NCI-H2196 treated with DMSO at 0.1 percent for 48 hours (cell line): Measurements from ENCODE around the gene THEM4.
"Not testable (repeated sequence)": the region's sequence is repeated elsewhere in the genome, so short reads cannot be mapped to it uniquely, and the experiment has no call there.

Experiments used
- DNase-seq: peaks from one replicate; lab custom pipeline; 2025; ENCODE audit not compliant: unreplicated experiment; lab: John Stamatoyannopoulos, UW

The THEM4 gene

DNA sequence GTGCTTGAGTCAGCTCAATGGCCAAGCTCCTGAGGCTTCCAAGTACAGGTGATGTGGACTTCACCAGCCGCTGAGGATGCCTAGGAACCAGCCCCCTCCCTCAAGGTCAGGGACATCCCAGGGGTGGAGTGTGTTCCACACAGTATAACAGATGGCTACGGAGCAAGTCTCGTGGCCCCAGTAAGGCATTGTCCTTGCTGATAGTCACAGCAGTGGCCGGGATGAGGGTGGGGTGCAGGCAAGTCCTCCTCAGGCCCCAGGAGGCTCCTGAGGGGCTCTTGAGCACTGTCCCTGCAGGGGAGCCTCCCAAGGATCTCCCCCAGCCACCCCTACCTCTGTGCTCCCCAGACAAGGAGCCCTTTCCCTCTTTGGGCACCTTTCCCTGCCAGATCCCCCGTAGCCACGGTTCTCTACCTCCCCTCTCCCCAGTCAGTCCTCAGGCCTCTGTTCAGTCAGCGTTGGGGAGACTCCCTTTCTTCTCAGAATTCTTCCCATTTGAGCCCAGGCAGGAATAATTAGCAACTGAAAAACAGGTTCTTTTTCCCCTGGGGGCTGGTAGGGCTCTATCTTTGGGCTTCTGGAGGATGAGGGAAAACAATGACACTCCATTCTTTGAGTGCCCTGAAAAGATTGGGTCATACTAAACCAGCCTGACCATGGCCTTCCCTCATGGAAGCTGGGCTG lies 48.7 kb downstream of the THEM4 start:
- no peak for DNase-seq

DNA sequence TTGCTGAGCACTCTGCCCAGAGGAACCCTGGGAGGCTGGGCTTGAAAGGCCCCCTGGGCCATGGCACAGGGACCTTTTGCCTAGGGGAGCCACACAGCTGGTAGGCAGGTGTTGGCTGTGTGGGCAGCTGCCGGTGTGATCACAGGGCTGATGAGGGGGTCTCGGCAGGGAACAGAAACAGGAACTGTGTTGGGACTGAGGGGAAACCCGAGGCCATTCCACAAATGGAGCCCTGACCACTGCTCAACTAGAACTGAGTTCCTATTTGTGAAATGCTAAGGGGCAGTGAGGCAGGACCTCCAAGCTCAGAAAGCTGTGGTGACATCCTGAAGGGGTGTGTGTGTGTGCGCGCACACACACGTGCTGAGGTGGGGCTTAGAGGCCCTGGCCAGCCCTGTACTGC lies 49.4 kb downstream of the THEM4 start:
- DNase-seq = no peak

DNA sequence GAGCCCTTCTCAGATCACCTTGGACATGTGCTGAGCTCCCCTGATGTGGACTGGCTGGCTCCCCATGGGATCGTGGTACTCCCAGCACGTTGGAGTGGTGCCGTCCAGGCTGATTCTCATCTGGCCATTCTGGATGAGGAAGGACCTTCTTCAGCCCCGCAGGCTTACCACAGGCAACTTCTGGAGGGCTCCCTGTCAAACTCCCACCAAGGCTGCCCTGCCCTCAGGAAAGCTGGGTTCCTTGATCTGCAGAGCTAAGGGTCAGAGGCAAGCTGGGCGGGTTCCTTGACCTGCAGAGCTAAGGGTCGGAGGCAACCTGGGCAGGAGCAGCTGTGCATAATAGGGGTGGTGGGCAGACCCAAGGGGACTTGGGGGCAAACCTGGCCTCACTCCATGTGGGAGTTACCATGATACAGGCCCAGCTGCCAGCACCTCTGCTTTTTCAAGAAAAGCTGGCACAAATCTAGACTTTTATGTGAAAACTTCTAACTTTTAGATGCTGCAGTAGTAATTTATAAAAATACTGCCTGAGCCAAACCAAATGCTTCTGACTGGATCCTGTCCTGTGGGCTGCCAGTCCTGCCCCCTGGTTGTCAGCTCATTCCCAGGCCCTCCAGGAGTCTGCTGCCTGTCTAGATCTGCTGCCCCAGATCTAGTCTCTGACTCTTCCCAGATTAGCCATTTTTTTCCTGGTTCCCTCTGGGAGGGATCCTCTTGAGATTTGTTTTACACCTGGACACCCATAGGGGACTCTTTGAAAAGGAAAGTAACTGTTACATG lies 50.2 kb downstream of the THEM4 start:
- no peak for DNase-seq

DNA sequence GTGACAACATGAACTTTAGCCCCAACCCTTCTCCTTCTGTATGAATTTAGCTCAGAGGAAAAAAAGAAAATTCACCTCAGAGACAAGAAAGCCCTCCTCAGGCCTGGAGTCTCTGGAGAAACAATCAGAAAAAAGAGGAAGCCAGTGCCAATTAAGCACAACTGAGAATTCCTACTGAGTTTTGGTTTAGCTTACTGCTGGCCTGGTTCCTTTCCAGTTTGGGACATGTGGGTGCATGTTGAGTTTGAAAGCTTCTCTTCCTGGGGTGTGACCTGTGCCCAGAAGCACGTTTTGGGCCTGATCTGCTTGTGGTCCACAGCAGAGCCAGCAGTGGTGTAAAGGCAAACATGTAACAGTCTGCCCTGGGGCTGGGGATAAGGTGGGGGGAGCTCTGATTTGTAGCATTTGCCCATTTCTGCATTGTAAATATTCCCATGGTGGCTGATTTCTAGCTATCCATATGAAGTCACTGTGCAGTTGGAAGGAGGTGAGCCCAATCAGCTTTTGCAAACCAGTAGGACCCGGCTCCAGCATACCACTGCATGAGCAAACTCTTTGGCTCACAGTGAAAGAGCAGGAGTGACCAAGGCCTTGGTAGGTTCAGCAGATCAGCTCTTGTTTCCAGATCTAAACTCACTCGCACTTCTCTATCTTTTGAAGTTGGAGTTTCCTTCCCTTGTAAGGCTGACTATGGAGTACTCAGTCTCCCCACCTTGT lies 51.1 kb downstream of the THEM4 start:
- no peak for DNase-seq

DNA sequence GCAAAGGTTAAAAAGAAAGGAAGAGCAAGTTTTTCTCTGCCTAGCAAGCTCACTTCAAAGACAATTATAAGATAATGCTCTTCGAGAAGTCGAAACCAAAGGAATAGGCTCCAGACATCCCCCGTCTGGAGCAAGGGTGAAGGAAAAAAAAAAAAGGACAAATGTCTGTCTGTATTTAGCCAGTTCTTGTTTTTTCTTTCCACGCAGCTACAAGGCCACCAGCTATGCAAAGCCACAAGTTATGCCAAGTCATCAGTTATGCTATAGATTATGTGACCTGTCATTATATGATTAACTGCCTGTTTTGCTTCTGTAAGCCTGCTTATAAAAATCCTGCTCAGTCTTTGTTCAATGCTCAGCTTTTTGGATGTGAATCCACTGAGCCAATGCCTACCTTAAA lies 53.4 kb downstream of the THEM4 start:
- DNase-seq = no peak

DNA sequence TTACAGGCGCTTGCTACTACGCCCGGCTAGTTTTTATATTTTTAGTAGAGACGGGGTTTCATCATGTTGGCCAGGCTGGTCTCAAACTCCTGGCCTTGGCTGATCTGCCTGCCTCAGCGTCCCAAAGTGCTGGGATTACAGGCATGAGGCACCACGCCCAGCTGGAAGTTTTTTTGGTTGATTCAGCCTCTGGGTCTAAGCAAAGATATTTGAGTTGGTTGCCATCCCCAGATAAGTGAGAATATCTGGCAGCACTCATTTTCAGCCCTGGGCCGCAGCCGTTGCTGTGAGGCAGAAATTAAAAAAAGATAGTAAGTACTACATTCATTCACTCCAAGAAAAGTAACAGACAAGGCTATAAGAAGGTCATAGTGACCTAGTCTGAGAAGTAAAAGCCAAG lies 53.8 kb downstream of the THEM4 start:
- not testable (repeated sequence) for DNase-seq

DNA sequence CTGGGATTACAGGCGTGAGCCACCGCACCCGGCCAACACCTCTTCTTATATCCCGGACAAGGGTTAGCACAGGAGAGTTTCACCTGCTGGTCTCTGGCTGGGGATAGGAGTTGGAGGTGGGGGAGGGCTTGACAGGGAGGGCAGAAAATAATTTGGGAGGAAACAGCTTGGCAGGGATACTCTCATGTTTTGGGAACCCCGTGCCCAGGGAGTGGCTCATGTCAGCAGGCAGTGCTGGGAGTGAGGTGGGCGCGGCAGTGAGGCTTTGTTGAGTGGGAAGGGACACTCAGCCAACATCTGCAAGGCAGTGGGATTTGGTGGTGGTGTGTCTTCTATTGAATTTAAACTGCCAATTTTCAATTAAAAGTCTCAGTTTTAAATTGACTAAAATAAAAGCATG lies 54.7 kb downstream of the THEM4 start:
- DNase-seq = no peak

DNA sequence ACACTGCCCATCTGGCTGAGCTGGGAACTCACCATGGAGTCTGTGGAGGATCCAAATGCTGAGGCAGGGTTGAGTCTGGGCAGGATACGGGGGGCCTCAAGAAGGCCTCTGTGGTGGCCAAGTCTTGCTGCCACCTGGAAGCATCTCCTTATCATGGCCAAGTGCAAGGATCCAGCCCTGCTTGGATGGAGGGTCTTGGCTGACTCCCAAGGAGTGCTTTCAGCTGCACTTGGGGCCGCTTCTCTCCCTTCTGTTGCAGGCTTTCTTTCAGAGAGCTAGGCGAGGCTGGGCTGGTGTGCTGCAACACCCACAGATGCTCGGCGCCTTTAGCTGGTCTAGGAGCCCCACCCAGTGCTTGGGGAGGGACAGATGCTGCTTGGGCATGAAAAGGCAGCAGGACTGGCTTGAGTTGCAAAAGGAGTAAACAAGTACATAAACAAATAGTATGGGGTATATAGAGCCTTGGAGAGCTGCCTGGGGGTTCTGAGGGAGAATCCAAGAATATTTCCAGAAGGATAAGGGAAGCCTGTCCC lies 55.8 kb downstream of the THEM4 start, which contains the start of gene THEM5:
Gene THEM5 (minus strand): TSS at position 302 of the 533 bp plus-strand sequence. CDS start 147 bp downstream, at position 155.
- DNase-seq = no peak

DNA sequence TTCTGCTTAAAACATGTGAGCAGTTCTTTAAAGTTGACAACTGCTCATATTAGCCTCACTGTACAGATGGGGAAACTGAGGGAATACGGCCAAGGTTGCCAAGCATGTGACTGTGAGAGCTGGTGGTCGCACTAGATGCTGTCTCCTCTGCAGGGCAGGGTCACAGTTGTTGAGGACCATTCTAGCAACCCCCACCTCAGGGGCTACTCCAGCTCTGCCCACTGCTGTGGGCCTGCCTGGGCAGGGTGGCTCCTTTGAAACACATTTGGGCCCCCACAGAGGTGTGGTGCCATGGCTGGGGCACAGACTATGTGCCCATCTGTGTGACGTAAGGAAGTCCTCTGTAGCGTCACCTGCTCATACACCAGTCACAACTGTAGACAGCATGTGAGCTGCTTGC lies 56.6 kb downstream of the THEM4 start:
- DNase-seq = no peak

DNA sequence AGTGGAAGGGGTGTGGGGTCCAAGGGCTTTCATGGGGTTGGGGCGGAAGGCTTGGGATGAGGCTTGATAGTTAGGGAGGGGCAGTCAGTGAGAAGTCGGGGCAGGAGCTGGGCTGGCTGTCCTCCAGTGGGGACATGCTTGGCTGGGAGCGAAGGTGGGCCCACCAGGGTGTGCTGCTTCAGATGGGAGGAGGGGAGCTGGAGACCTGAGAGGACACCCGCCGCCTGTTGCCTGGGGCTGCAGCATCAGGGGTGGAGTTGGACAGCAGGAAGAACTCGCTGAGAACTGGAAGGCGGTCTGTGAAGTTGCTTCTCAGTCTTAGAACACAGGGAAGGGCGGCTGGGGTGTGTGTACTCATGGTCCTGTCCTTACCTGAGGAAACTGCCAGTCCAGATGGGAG lies 57.4 kb downstream of the THEM4 start:
- no peak for DNase-seq

DNA sequence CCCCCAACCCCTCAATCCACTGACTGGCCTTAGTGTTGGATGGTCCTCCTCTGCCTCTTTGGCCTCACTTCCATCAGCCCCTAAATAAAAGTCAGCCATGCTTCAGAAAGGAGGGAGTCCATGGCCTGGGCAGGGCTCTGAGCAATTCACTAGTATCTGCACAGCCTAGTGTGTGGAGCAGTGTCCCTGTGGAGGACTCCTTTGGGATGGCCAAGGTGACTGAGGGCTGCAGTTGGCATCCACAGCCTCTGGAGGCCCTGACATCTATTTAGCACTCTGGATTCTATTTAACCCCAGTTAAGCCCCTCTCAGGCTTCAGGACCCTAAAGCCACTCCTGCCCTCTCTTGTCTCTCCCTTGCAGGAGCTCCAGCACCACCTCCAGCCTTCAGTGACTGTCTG lies 59.4 kb downstream of the THEM4 start:
- DNase-seq = no peak

DNA sequence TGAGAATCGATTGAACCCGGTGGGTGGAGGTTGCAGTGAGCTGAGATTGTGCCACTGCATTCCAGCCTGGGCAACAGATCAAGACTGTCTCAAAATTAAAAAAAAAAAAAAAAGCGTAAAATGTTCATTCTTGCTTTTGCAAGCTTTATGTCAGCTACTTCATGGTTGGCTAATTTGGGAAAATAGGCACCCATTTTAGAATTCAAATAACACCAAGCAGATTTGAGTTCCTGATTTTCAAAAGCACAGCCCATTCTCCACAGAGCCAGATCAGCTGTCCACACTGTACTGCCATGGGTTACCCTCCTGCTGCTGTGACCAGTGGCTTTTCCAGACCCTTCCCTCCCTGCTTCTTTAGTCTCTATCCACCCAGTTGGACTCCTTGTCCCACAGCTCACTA lies 60.2 kb downstream of the THEM4 start:
- DNase-seq = no peak

DNA sequence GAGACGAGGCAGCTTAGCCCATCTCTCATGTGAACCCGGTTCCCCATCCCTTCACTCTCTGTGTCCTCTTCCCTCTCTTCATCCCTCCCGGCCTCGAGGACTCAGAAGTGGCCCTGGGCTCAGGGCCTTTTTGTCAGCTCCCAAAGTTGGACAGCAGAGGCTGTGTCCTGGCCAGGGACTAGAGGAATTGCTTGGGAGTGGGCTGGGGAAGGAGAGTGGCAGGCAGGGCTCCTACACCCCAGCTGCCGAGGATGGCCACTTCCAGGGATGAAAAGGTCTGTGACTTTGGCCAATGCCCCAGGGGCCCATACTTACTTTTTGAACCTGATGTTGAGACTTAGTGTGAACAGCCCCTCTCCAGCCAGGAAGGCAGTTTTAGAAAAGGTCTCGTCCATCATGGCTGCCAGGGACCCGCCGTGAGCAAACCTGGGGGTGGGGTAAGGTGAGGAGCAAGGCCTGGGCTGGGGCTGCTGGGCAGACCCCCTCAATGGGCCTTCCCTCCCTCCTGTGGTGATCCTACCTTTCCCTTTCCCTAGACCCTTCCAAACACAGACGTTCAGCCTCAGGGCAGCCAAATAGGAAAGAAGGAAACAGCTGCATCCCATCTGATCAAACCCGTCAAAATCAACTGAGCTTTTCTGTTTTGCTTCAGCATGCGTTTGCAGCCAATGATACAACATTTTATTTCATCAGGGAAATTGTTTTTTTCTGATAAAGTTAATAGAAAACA lies 61.3 kb downstream of the THEM4 start:
- no peak for DNase-seq

DNA sequence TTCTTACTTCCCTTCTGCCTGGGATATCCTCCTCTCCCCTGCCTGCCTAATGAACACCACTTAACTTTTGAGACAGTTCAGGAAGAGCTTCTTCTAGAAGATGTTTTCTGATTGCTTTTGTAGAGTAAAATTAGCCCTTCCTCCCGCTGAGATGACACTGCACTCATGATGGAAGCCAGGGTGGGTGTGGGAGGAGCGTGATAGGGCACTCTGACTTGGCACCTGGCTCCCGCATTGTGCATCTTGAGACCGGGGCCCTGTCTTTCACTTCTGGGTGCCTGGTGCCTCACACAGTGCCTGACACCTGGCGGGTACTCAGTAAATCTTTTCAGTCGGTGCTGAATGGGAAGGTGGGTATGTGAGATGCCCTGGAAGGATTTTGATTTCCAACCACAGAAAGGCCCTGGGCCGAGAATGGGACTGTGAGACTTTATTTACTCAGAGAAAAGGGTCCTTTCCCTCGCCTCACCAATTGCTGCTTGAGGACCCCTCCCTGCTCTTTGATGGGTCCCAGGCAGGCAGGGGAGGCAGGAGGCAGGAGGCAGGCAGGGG lies 62.5 kb downstream of the THEM4 start:
- DNase-seq = no peak

DNA sequence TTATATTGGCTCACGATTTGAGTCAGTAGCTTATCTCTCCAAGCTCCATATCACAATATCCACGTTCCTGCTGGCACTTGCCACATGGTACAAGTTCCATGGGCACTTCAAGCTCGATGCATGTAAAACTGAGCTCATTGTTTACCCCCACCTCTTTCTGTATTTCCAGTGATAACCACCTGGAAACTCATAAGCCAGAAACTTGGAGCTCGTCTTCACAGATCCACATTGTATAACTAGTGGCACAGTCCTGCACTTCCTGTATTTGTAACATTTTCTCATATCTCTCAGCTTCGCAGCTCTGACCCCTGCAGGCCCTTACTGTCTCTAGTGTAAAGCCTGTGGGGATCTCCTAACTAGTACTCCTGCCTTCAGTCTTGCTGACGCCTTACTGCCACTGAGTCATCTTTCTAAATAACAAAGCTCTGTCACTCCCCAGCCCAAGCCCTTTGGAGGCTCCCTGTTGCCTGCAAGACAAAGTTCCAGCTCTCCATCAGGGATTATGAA lies 63.2 kb downstream of the THEM4 start:
- no peak for DNase-seq

DNA sequence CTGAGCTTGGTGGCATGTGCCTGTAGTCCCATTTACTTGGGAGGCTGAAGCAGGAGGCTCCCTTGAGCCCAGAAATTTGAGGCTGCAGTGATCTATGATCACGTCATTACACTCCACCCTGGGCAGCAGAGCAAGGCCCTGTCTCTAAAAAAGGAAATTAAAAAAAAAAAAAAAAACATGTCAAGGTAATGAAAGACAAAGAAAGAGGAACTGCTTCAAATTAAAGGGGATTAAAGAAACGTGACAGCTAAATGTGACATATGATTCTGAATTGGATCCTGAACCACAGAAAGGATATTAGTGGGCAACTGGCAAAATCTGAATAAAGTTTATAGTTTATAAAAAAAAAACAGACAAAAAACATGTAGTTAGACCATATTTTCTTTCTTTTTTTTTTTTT lies 65.9 kb downstream of the THEM4 start:
- DNase-seq = no peak

DNA sequence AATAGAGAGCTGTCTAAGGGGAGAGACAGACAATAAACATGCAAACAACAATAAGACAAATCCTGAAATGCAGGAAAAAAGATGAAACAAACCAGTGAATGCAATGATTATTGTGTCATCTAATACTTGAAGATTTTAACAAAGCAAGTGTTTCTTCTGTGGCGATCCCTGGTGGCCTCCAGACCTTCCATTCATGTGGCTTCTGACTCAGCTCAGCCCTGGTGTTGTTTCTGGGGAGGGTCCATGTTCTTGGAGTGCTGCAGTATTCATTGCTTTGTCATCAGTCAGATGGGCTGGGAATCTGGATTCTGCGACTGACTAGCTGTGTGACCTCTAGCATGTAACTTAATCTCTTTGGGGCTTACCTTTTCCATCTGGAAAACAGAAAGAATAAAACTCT lies 68.2 kb downstream of the THEM4 start:
- DNase-seq = no peak

DNA sequence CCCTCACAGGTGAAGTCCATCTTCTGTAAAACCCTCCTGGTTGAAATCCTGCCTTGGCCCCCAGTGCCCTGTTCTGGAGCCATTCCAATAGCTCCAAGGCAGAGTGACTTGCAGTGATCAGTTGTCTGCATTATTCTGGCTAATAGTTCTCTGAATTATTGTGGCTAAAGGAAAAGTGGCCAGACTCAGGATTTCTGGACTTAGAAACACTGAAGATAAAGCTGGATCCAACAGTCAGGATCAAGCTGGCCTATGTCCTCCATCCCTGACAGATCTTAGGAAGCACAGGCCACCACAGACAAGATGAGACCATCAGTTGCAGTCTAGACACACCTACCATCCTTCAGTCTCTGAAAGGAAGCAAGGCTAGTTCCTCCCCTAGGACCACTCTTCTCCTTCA lies 68.9 kb downstream of the THEM4 start:
- no peak for DNase-seq

DNA sequence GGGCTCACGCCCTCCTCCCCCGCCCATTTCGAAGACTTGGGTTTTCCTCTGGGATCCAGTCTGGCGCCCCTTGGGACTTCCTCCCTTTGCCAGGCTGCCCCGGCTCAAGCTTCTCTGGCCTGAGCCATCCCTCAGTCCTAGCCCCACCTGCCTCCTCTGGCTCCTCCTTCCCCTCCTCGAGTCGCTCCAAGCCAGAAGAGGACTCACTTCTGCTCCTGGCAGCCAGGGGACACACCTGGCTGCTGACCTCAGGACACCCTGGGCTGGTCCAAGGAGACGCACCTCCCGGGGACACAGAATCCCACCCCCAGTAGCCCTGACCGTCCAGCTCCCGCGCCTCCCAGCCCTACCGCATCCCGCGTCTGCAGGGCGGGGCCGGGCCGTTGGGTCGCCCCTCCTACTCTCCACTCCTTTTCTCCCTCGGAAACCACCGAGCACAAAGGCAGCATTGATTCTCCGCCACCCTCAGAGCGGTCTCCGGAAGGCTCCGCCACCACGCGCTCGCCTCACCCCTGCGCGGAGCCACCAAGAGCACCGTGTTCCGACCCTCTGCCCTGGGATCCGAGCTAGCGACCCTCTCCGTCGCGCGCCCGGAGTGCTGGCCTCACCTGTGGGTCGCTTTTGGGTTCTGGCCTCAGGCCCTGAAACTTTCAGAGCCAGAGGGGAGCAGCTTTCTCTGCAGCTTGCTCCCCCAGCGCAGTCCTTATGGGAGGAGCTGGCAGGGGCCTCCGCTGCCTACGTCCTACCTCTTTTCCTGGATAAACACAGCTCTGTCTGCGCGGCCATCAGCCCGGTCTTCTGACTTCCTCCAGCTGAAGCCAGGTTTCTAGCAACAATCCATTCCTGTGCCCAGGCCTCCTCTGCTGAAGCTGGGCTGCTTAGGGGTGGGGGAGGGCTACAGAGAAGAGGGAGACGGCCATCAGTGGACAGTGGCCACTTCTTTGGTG lies 69.6 kb downstream of the THEM4 start, which contains the start of gene C2CD4D:
Gene C2CD4D (minus strand): TSS at position 364 of the 947 bp plus-strand sequence. CDS start 831 bp downstream, outside the sequence.
- peak; percentile 78 for DNase-seq
